GM21367 (cell line): ENCODE data around the gene G6PC2.
"Not testable (repeated sequence)": the region's sequence is repeated elsewhere in the genome, so short reads cannot be mapped to it uniquely, and the experiment has no call there.

ENCODE experiments used
- ATAC-seq: cut with Tn5 transposase; IDR thresholded peaks from one replicate; pipeline ENCODE4 v1.9.1; 2021; ENCODE audit not compliant: unreplicated experiment

Gene G6PC2

GRCh38 chr2:168903888-168904287 lies 2.8 kb downstream of the G6PC2 start:
- ATAC-seq = no peak

DNA sequence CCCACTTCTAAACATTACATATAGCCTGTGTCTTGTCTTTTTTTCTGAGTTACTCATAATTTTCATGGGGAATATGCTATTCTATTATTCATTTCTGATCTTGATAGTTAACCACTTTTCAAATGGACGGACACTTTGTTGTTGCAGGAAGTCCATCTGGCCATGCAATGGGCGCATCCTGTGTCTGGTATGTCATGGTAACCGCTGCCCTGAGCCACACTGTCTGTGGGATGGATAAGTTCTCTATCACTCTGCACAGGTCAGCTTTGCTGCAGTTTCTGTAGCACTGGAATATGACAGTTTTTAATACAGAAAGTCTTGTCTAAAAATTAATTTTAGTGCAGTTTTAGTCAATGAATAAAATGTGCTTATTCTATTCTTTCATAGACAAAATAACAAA lies 3.3 kb downstream of the G6PC2 start:
- ATAC-seq = no peak

GRCh38 chr2:168907940-168908662 lies 7.0 kb downstream of the G6PC2 start:
- ATAC-seq = no peak

GRCh38 chr2:168910330-168910729 lies 9.2 kb downstream of the G6PC2 start:
- ATAC-seq = no peak

GRCh38 chr2:168912466-168912865 lies 11.4 kb downstream of the G6PC2 start:
- ATAC-seq = no peak

DNA sequence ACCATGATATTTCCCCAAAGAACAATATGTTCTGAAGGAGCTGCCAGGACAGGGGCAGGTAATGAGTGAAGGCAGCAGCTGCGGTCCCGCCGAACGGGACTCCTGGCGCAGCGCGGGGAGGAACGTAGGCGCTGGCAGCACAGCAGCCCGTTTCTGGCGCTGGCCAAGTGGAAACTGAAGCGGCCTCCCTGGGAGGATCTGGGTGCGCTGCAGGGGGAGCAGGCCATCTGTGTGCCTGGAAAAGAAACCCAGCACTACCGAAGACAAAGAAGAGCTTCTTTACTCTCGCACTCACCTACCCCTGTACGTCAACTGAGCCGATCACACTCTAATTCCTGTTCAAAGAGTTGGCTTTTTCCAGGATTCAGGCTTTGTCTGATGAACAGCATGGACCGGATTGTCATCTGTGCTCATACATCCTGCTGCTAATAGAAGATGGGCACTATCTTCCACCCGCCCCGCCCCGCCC lies 11.8 kb downstream of the G6PC2 start:
- ATAC-seq = no peak

DNA sequence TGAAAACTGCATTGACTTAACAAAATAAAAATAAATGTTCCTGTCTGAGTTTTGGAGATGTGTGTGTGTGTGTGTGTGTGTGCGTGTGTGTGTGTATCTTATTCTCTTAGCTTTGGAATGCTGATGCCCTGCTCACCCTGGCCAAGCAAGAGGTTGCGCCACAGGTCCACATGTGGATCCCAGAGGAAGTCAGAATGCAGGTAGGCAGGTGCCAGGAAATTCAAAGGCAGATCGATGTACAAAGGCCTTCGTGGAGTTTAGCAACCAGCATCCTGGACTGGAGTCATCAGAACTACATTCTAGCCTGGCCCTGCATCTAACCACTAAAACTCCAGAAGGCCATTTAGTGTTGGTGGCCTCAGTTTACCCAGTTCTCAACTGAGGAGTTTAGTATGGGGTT lies 12.4 kb downstream of the G6PC2 start:
- ATAC-seq = no peak

DNA sequence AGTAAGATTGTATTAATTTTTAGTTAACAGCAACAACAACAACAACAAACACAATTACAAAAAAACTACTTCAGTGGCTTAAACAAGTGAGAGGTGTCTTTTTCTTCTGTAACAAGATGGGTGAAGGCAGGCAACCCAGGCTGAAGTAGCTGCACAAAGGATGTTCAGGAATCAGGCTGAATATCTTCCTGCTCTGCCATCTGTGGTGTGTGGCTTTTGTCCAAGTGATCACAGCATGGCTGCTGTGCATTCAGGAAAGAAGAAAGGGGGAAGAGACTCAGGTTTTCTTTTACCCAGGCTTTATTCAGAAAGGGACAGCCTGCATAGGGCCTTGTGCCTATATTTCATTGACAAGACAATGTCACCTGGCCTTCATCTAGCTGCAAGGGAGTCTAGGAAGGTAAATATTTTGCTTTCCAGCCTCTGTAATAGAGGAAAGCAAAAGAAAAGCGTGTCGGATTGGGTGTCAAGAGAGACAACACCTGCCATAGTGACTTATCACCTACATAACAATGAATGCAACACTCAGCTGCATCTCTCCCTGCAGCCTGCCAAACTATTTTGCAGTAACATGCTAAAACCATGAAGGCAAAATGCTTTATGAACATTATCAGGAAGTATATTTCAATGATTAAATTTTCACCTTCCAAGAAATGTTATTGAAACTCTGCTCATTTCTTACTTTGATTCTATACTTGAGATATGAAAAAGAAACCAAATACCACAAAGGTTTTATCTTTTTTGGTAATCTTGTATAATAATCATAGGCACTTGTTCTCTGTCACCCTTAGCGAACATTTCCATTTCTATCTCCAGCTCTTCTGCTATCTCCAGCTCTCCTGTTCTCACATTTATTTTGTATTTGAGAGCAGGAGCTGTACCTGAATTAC lies 14.6 kb downstream of the G6PC2 start:
- no peak for ATAC-seq

- ATAC-seq = no peak
Observed at GRCh38 chr2:168916331-168916675, 15.2 kb downstream of the G6PC2 start.

- no peak for ATAC-seq
Observed at GRCh38 chr2:168920504-168921157, 19.5 kb downstream of the G6PC2 start.

GRCh38 chr2:168926621-168927386 lies 25.7 kb downstream of the G6PC2 start:
- no peak for ATAC-seq

DNA sequence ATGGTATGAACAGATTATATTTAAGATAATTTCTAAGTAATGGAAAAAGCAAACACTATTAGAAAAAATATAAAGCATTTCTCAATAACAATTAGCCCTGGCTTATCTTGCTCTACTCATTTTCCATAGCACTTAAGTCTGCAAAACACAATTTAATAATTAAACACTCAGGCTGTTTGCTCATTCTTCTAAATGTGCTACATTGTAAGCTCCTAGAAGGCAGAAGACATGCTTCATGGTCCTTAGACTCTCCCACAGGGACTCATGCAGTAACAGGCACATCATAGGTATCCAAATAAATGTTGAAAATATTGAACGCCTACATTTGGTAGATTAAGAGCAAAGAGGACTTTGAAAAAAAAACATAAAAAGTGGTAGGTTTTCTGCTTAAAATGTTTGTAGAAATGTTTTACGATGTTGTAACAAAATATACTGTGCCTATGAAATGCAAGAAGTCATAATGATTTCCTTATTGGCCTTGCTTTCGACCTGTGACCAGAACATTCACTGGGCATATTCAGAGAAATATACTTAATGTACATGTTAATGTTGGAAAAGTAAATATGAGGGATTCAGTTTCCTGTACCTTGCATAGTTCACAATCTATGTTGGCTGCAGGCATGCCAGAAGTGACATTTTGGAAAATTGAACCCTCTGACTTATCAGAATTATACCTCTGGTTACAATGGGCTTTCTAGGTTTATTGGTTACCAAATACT lies 27.2 kb downstream of the G6PC2 start:
- no peak for ATAC-seq

DNA sequence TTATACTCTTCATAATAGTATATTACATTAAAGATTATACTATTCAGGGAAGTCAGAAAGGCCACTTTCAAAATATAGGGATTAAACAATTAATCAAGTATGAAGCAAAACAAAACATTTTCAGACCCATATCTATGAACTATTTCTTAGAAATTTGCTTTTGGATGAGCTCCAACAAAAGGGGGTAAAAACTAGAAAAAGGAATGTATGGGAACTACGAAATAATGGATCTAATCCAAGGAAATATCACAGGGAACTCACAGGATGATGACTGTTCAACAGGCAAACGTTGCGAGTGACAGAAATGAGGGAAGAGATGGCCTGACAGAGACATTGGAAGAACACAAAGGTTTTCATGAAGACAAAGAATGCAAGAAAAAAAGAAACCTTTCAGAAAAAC lies 27.9 kb downstream of the G6PC2 start:
- no peak for ATAC-seq

DNA sequence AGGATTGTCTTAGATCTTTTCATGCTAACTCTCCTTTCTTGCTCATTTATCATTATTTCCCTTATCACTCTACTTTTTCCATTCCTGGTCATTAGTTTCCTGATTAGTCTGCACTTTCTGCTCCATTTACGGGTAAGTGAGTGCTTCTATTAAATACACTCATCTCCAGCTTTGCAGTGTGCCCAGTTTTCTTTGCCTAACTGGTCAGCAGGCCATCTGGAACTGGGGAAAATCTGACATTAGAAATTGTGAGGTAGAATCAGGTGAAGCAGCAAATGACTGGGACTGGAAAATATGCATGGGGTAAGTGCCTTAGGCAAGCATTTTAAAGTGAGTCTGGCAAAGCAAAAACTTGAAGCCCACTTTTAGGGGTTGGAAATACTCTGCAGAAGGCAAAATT lies 29.2 kb downstream of the G6PC2 start:
- no peak for ATAC-seq

DNA sequence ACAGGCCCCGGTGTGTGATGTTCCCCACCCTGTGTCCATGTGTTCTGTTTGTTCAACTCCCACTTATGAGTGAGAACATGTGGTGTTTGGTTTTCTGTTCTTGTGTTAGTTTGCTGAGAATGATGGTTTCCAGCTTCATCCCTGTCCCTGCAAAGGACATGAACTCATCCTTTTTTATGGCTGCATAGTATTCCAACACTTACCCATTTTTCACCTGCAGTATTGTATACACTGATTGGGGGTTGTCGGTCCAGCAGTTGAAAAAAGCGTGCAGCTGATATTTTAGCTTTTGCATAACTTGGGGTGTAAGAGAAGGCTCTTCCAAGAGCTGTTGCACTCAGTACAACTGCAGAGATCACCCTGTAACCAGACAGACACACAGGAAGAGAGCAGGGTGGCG lies 31.1 kb downstream of the G6PC2 start:
- ATAC-seq = not testable (repeated sequence)

DNA sequence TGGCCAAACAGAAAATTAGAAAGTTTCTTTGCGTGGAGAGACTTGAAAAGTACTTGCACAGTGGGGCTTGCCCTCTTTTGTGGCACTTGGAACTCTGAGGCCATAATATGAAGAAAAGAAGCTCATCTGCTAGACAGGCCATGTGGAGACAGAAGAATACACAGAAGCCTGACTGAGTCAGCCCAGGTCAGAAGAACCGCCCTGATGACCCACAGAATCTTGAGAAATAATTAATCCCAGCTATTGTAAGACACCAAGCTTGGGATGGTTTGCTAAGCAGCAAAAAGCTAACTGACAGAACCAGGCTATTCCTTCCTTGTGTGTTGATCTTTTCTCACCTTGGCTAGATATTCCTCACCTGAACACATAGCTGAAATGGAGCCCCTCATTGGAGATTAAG lies 33.7 kb downstream of the G6PC2 start:
- ATAC-seq = no peak

DNA sequence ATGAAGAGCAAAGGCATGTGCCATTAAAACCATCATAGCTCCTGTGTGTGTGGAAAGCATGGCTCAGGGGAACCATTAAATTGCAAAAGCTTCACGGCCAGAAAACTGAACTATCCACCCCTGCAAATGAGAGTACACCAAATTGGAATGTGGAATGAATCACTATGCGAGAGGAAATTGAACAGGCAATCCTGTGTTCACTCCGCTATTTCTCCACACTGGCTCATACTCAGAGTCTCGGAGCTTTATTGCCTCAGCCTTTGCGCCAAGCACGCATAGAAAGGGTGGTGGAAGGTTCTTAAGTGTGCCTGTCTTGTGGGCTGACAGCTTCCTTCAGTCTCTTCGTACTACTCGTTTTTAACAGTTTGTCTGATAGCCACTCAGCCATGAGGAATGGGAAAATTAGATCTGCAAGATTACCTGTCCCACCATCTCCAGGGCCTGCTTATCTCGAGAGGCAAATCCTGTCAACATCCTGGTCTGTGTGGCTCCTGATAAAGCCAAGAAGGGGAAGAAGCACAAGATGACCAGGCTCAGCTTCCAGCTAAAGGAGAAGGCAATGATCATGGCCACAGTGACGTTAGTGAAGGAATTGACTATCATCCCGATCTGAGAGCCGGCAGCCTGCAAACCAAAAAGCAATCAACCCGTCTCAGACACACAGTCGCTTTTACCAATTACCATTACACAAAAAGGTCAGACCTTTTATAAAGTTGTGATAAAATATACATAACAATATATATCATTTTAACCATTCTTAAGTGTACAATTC lies 34.9 kb downstream of the G6PC2 start:
- ATAC-seq = no peak

- ATAC-seq = no peak
Observed at GRCh38 chr2:168939061-168939460, 38.0 kb downstream of the G6PC2 start.

DNA sequence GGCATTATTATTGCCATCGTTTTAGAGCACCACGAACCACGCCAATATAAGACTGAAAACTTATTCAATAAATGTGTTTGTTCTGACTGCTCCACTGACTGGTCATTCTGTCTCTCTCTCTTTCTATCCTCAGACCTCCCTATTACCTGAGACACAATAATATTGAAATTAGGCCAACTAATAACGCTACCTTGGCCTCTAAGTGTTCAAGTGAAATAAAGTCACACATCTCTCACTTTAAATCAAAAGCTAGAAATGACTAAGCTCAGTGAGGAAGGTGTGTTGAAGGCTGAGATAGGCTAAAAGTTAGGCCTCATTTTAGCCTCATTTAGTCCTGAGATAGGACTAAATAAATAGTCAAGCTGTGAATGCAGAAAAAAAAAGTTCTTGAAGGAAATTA lies 38.8 kb downstream of the G6PC2 start:
- ATAC-seq = no peak

DNA sequence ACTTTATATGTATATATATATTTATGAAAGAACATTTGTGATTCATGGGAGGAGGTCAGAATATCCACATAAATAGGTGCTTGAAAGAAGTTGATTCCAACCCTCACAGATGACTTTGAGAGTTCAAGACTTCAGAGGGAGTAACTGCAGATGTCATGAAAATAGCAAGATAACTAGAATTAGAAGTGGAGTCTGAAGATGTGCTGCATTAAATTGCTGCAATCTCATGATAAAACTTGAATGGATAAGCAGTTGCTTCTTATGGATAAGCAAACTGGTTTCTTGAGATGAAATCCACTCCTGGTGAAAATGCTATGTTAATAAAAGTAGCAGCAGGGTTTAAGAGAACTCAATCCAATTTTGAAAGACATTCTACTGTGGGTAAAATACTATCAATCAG lies 40.2 kb downstream of the G6PC2 start:
- no peak for ATAC-seq
